ENCODE results near the gene UBE2QL1.

The UBE2QL1 gene

GRCh38 chr5:6471252-6471651, 22.6 kb downstream of the UBE2QL1 start:
- no peak overlapping the region for H3K9ac ChIP-seq (ENCODE audit: low read length)
- no peak overlapping the region for H3K4me3 ChIP-seq (ENCODE audit: low read depth, low read length, poor library complexity, severe bottlenecking)
- no peaks in the 10 kb centered on the region for H3K79me2 ChIP-seq (ENCODE audit: insufficient read depth, low read length)
- no peak overlapping the region for H3K4me2 ChIP-seq (ENCODE audit: low read length)
- H3K27ac ChIP-seq (ENCODE audit: low read depth, low read length, poor library complexity, severe bottlenecking) = no peak overlapping the region
- no peaks in the 10 kb centered on the region; the same call in 1 of the 2 replicates for H3K27me3 ChIP-seq (ENCODE audit: insufficient read depth, low read length)
- H3K36me3 ChIP-seq (ENCODE audit: insufficient read depth, low read length) = no peaks in the 10 kb centered on the region
- H4K20me1 ChIP-seq (ENCODE audit: insufficient read depth, low read length) = no peaks in the 10 kb centered on the region
- no peak for TF ChIP-seq EZH2 (IDR thresholded peaks at IDR 0.05; ENCODE audit: borderline replicate concordance, low read length)
- TF ChIP-seq, protein P1, sequence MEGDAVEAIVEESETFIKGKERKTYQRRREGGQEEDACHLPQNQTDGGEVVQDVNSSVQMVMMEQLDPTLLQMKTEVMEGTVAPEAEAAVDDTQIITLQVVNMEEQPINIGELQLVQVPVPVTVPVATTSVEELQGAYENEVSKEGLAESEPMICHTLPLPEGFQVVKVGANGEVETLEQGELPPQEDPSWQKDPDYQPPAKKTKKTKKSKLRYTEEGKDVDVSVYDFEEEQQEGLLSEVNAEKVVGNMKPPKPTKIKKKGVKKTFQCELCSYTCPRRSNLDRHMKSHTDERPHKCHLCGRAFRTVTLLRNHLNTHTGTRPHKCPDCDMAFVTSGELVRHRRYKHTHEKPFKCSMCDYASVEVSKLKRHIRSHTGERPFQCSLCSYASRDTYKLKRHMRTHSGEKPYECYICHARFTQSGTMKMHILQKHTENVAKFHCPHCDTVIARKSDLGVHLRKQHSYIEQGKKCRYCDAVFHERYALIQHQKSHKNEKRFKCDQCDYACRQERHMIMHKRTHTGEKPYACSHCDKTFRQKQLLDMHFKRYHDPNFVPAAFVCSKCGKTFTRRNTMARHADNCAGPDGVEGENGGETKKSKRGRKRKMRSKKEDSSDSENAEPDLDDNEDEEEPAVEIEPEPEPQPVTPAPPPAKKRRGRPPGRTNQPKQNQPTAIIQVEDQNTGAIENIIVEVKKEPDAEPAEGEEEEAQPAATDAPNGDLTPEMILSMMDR (IDR thresholded peaks at IDR 0.05; ENCODE audit: low read length) = no peak
- H3F3A ChIP-seq (ENCODE audit: insufficient read depth, low read length) = no peaks in the 10 kb centered on the region
- H3K4me1 ChIP-seq (ENCODE audit: insufficient read depth, low read length, severe bottlenecking) = no peaks in the 10 kb centered on the region
- no peak overlapping the region for H2AFZ ChIP-seq (ENCODE audit: low read length)
- no peaks in the 10 kb centered on the region for H3K9me3 ChIP-seq (ENCODE audit: low read length)
- H3K9me2 ChIP-seq (ENCODE audit: low read depth, low read length) = no peaks in the 10 kb centered on the region

DNA sequence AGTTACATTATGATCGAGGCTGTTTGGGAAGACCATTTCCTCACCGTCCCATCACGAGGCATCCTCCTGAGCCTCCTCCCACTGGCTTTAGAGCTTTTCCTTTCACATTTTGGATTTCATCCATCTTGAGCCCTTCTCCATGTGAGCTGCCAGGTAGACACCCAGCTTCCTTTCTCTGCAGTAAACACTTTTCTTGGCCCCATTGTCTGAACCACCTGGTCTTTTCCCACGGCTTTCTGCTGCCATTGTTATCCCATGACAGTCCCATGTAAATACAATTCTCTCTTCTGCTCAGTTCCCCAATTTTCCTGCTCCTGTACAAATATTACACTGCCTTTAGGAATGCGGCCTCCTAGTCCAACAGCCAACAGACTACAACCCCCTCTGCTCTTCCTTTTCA, 24.1 kb downstream of the UBE2QL1 start:
- H3K27me3 ChIP-seq (ENCODE audit: insufficient read depth, low read length) = no peaks in the 10 kb centered on the region; the same call in 1 of the 2 replicates
- no peak overlapping the region for H3K27ac ChIP-seq (ENCODE audit: low read depth, low read length, poor library complexity, severe bottlenecking)
- H3F3A ChIP-seq (ENCODE audit: insufficient read depth, low read length) = no peaks in the 10 kb centered on the region
- no peaks in the 10 kb centered on the region for H3K36me3 ChIP-seq (ENCODE audit: insufficient read depth, low read length)
- H3K4me3 ChIP-seq (ENCODE audit: low read depth, low read length, poor library complexity, severe bottlenecking) = no peak overlapping the region
- H3K9me2 ChIP-seq (ENCODE audit: low read depth, low read length) = no peaks in the 10 kb centered on the region
- H3K79me2 ChIP-seq (ENCODE audit: insufficient read depth, low read length) = no peaks in the 10 kb centered on the region
- H3K9ac ChIP-seq (ENCODE audit: low read length) = no peak overlapping the region
- no peak overlapping the region for H3K4me2 ChIP-seq (ENCODE audit: low read length)
- H2AFZ ChIP-seq (ENCODE audit: low read length) = no peak overlapping the region
- H4K20me1 ChIP-seq (ENCODE audit: insufficient read depth, low read length) = no peaks in the 10 kb centered on the region
- TF ChIP-seq EZH2 (IDR thresholded peaks at IDR 0.05; ENCODE audit: borderline replicate concordance, low read length) = no peak
- TF ChIP-seq, protein P1 (IDR thresholded peaks at IDR 0.05; ENCODE audit: low read length) = no peak
- no peaks in the 10 kb centered on the region for H3K4me1 ChIP-seq (ENCODE audit: insufficient read depth, low read length, severe bottlenecking)
- H3K9me3 ChIP-seq (ENCODE audit: low read length) = no peaks in the 10 kb centered on the region

- H3K4me2 ChIP-seq (ENCODE audit: low read length) = no peak overlapping the region
- H3K4me3 ChIP-seq (ENCODE audit: low read depth, low read length, poor library complexity, severe bottlenecking) = no peak overlapping the region
- TF ChIP-seq EZH2 (IDR thresholded peaks at IDR 0.05; ENCODE audit: borderline replicate concordance, low read length) = no peak
- TF ChIP-seq, protein P1 (IDR thresholded peaks at IDR 0.05; ENCODE audit: low read length) = no peak
- H4K20me1 ChIP-seq (ENCODE audit: insufficient read depth, low read length) = no peaks in the 10 kb centered on the region
- H3K4me1 ChIP-seq (ENCODE audit: insufficient read depth, low read length, severe bottlenecking) = no peaks in the 10 kb centered on the region
- H3K9ac ChIP-seq (ENCODE audit: low read length) = no peak overlapping the region
- H3K27ac ChIP-seq (ENCODE audit: low read depth, low read length, poor library complexity, severe bottlenecking) = no peak overlapping the region
- no peaks in the 10 kb centered on the region for H3K9me2 ChIP-seq (ENCODE audit: low read depth, low read length)
- H2AFZ ChIP-seq (ENCODE audit: low read length) = no peak overlapping the region
- H3F3A ChIP-seq (ENCODE audit: insufficient read depth, low read length) = no peaks in the 10 kb centered on the region
- H3K9me3 ChIP-seq (ENCODE audit: low read length) = no peaks in the 10 kb centered on the region
- no peaks in the 10 kb centered on the region for H3K36me3 ChIP-seq (ENCODE audit: insufficient read depth, low read length)
- H3K27me3 ChIP-seq (ENCODE audit: insufficient read depth, low read length) = no peaks in the 10 kb centered on the region; the same call in 1 of the 2 replicates
- H3K79me2 ChIP-seq (ENCODE audit: insufficient read depth, low read length) = no peaks in the 10 kb centered on the region
These were observed 24.6 kb downstream of the UBE2QL1 start for GRCh38 chr5:6473284-6473683.

Data from OCI-LY1 (cell line).